Body of pancreas (tissue), 4 donors: ENCODE measurements around the gene PLCG2. TPM values are rescaled to one million over a fixed set of nuclear protein-coding genes. Genes with fewer than 3 reads are reported as not detected.

Source experiments
- ATAC-seq: fragments of 150-250 bp; one replicate; pipeline ENCODE4 v1.9.1; 2016
- DNase-seq, 4 donors: peaks; one replicate each; pipeline ENCODE4 v3.0.0-alpha.2; 2019
- H3K27ac ChIP-seq, 4 donors: fragments of 200-600 bp; sonication (generic); 1 replicate in 3 of 4; 2 replicates in 1 of 4; pipeline versions ENCODE4 v1.5.1 to v1.6.1; 2016 to 2019; ENCODE audit warnings: mild to moderate bottlenecking in 1 of 4, mixed read lengths in 1 of 4, moderate library complexity in 1 of 4
- H3K27me3 ChIP-seq, 2 donors: fragments of 200-600 bp; sonication (generic); one replicate each; pipeline ENCODE4 v1.6.0; 2016; ENCODE audit warnings: mild to moderate bottlenecking in 1 of 2
- H3K36me3 ChIP-seq, 2 donors: fragments of 200-600 bp; sonication (generic); replicated peaks in 1 of 2; 2 replicates each; pipeline ENCODE4 v1.5.1; 2016; ENCODE audit warnings: low read depth in 2 of 2; ENCODE audit not compliant: insufficient read depth in 1 of 2
- H3K4me1 ChIP-seq: fragments of 200-600 bp; sonication (generic); one replicate; pipeline ENCODE4 v1.6.0; 2016
- H3K4me3 ChIP-seq, 2 donors: fragments of 200-600 bp; sonication (generic); 1 replicate in 1 of 2; 2 replicates in 1 of 2; pipeline ENCODE4 v1.5.1; 2016 to 2019
- H3K9me3 ChIP-seq, 3 donors: fragments of 200-600 bp; sonication (generic); 1 replicate in 2 of 3; 2 replicates in 1 of 3; pipeline ENCODE4 v1.5.1; 2016
- POLR2A ChIP-seq, 3 donors: fragments of 450-650 bp; IDR thresholded peaks; one replicate each; pipeline ENCODE4 v1.6.1; 2016; ENCODE audit warnings: antibody characterized with exemption in 3 of 3, mild to moderate bottlenecking in 2 of 3
- WGBS, 2 donors: methylation state at CpG; one replicate each; pipeline ENCODE4 v1.1.5; 2017; 5-methylcytosine and 5-hydroxymethylcytosine counted together
- intact Hi-C: fragments of 100-400 bp; cut with DNase I; formaldehyde crosslinking; loops from one replicate; pipeline ENCODE4 v1.15.1; 2023
- total RNA-seq, 2 donors: library from RNA; depleted of rRNA; stranded (reverse); fragments of >200 nt; gene quantifications; one replicate each; pipeline ENCODE4 v1.1.0, GENCODE V29; 2016
- TF ChIP-seq, protein P1 (sequence below), 7 experiments: fragments of 450-650 bp in 4 of 7; fragments of 200-600 bp in 3 of 7; sonication (generic) in 3 of 7; IDR thresholded peaks; one replicate each; pipeline ENCODE4 v1.5.1; 2016 to 2019; ENCODE audit warnings: antibody characterized with exemption in 7 of 7

Gene PLCG2
- total RNA-seq, 2 donors from 2014 or later: 6.7 to 9.6 TPM

DNA sequence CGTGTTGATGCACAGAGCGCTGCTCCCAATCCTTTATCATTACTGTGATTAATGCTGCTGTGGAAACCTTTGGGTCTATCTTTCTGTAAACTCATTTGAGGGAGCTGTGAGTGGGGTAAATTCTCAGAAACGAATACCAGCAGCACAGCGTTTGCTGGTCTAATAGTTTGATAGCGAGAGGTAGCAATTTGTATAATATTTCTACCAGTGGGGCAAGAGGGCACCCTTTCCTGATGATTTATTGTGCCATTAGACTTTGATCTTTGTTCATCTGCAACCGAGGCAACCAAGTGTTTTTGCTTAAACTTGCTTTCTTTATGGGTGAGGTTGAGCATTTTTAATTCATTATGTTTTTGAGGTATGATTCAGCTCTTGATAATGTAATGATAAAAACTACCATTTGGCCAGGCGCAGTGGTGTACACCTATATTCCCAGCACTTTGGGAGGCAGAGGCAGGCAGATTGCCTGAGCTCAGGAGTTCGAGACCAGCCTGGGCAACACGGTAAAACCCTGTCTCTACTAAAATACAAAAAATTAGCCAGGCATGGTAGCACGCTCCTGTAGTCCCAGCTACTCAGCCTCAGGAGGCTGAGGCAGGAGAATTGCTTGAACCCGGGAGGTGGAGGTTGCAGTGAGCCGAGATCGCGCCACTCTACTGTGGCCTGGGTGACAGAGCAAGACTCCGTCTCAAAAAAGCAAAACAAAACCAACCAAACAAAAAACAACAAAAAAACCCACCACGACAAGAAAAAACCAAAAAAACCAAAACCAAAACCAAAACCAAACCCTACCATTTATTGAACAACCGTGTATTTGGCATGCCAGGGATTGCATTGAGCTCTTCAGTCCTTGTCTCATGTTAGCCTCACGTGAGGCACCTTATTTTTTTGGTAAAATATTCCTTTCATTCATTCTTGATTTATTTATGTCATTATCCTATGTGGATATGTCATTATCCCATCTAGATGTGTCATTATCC lies 81.5 kb downstream of the PLCG2 start:
- H3K27ac ChIP-seq: no peak overlapping the region
- 61 to 72% methylated on average over 18 of the region's 18 CpGs for WGBS, 2 donors

GRCh38 chr16:81861503-81861902 lies 82.4 kb downstream of the PLCG2 start:
- 73 to 75% methylated on average over 10 of the region's 10 CpGs for WGBS, 2 donors

More for the DNA sequence above, 81.5 kb downstream of the PLCG2 start:
- no peak for DNase-seq
- Histone ChIP-seq H3K4me3 (no peak overlapping the region), H3K27me3 (no peaks in the 10 kb centered on the region), H3K9me3 (no peaks in the 10 kb centered on the region), H3K36me3 (no peaks in the 10 kb centered on the region), H3K4me1 (no peaks in the 10 kb centered on the region)
- TF ChIP-seq, protein P1, sequence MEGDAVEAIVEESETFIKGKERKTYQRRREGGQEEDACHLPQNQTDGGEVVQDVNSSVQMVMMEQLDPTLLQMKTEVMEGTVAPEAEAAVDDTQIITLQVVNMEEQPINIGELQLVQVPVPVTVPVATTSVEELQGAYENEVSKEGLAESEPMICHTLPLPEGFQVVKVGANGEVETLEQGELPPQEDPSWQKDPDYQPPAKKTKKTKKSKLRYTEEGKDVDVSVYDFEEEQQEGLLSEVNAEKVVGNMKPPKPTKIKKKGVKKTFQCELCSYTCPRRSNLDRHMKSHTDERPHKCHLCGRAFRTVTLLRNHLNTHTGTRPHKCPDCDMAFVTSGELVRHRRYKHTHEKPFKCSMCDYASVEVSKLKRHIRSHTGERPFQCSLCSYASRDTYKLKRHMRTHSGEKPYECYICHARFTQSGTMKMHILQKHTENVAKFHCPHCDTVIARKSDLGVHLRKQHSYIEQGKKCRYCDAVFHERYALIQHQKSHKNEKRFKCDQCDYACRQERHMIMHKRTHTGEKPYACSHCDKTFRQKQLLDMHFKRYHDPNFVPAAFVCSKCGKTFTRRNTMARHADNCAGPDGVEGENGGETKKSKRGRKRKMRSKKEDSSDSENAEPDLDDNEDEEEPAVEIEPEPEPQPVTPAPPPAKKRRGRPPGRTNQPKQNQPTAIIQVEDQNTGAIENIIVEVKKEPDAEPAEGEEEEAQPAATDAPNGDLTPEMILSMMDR (IDR thresholded peaks at IDR 0.05): no peak
- no peak for TF ChIP-seq POLR2A (IDR thresholded peaks at IDR 0.05)
- intact Hi-C loops: no loop called here
- no peak for ATAC-seq

DNA sequence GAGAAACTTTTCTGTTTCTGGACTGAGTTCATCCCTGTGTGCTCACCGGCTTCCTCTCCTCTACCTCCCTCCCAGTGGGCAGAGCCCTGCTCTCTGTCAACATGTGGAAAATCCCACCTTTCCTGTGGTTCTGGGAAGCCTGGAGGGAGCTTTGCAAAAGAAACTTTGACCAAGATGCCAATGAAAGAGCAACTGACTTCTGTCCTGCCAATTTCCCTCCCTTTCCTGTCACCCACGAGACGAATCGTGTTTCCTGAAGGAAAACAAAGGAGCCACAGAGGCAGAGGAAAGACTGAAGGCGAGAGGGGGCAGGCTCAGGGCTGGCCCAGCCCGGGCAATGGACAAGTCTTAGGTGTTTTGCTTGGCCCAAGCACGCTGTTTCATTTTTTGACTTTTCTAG lies 82.8 kb downstream of the PLCG2 start:
- intact Hi-C loops: no loop called here
- Histone ChIP-seq H3K27ac (no peak overlapping the region), H3K36me3 (no peaks in the 10 kb centered on the region), H3K4me1 (no peaks in the 10 kb centered on the region), H3K27me3 (no peaks in the 10 kb centered on the region), H3K9me3 (no peaks in the 10 kb centered on the region), H3K4me3 (no peak overlapping the region)
- DNase-seq (no peak), ATAC-seq (peak; percentile 30)
- TF ChIP-seq, protein P1 (IDR thresholded peaks at IDR 0.05): no peak
- no peak for TF ChIP-seq POLR2A (IDR thresholded peaks at IDR 0.05)
- WGBS, 2 donors: 39 to 51% methylated on average over 7 of the region's 7 CpGs

More at GRCh38 chr16:81861503-81861902, 82.4 kb downstream of the PLCG2 start:
- Histone ChIP-seq H3K36me3 (no peaks in the 10 kb centered on the region), H3K27me3 (no peaks in the 10 kb centered on the region), H3K4me3 (no peak overlapping the region), H3K27ac (no peak overlapping the region), H3K9me3 (no peaks in the 10 kb centered on the region), H3K4me1 (no peaks in the 10 kb centered on the region)
- no peak for ATAC-seq
- no peak for DNase-seq
- TF ChIP-seq, protein P1 (IDR thresholded peaks at IDR 0.05): no peak
- TF ChIP-seq POLR2A (IDR thresholded peaks at IDR 0.05): no peak
- intact Hi-C loops: no loop called here

GRCh38 chr16:81863630-81864352 lies 84.7 kb downstream of the PLCG2 start:
- Histone ChIP-seq H3K4me1 (no peaks in the 10 kb centered on the region), H3K36me3 (no peaks in the 10 kb centered on the region), H3K4me3 (no peak overlapping the region), H3K27ac (no peak overlapping the region), H3K27me3 (no peaks in the 10 kb centered on the region), H3K9me3 (no peaks in the 10 kb centered on the region)
- ATAC-seq (no peak), DNase-seq (no peak)
- intact Hi-C loops: no loop called here
- 42 to 56% methylated on average over 8 of the region's 8 CpGs for WGBS, 2 donors
- no peak for TF ChIP-seq POLR2A (IDR thresholded peaks at IDR 0.05)
- TF ChIP-seq, protein P1 (IDR thresholded peaks at IDR 0.05): no peak
